ENCODE results near the gene TTC7B.

GRCh38 chr14:90616313-90616712, 199.9 kb downstream of the TTC7B start:
- TF ChIP-seq CTCF (IDR thresholded peaks at IDR 0.05) (no peak), POLR2AphosphoS5 (IDR thresholded peaks at IDR 0.05) (no peak)

All from prostate gland (tissue), 2 donors.